Measurements from ENCODE around the gene CACNA2D1.
"Not testable (repeated sequence)": the region's sequence is repeated elsewhere in the genome, so short reads cannot be mapped to it uniquely, and the experiment has no call there.

Gene CACNA2D1

DNA sequence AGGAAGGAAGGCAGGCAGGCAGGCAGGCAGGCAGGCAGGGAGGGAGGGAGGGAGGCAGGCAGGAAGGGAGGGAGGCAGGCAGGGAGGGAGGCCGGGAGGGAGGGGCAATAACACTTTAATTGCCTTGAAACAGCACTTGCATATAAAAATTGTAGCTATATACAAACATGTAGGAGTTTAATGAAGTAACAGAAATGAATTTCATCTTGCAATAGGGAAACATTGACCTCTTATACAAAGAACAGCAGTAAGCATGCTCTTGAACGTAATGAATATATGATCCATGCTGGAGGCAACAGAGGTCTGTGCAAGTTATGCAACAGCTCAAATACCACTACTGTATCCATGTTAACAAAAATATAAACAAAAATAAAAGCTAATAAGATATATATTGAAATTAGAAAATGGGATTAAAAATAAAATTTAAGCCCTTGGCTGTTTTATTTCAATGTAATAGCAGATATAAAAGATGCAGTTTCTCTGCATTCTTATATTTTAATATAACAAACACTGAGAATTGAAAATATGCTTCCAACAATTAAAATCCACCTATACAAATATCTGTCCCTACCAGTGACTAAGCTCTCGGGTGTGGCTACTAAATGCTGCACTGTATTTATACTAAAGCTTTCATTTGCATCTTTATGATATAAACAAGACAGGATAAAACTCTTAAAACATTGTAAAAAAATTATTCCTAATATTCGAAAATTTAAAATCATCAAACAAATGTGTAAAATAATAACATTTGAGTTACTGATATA lies 50.3 kb downstream of the CACNA2D1 start:
- no peak for DNase-seq (ENCODE audit: low read depth in 3 of 3)

DNA sequence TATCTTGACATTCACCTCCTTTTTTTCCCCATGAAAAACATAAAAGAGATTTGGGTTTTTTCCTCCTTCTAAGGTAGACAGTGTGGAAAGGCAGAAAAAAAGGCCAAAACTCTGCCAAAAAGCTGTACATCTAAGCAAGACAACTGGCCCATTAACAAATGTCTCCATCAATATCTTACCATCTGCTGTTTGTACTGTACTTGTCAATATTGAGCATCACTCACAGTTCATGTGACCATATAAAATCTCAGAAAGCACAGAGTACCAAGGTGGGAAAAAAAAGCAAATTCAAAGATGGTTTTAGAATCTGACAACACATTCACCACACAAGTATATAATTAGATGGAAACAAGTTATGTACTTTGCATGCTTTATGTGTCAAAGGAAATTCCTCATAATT lies 52.6 kb downstream of the CACNA2D1 start:
- DNase-seq (ENCODE audit: low read depth in 3 of 3) = no peak

DNA sequence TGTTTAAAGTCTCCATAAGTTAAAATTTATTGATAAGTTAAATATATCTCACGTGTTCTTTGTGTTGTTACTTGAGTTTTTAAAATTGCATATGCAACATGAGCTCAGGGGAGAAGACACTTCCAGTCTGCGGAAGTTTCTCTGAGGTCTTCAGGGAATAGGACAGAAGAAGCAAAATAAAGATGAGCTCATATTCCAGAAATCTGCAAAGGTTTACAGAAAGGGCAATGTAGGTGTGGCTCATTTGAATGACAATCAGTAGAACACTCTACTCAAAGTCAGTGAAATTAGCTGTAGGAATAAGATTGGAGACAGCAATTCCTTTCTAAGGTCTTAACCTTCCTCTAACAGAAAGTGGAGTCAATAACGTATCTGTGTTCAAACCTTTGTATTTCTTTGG lies 53.7 kb downstream of the CACNA2D1 start:
- DNase-seq (ENCODE audit: low read depth in 3 of 3) = no peak

DNA sequence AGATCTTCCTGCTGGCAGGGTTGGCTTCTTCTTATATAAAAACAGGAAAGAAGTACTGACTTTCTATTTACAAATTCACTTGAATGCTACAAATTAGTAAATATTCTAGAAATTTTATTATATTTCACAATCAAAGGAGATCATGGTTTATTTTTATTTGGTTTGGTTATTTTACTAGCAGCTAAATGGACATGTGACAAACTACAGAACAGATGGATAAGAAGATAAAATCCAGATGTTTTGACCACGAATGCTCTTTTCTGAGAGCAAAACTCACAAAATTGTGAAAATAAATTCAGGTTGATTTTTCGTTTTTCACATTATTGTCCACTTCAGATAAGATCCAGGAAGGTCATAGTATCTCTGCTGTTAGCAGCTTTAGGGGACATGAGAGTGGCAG lies 55.4 kb downstream of the CACNA2D1 start:
- no peak for DNase-seq (ENCODE audit: low read depth in 3 of 3)

DNA sequence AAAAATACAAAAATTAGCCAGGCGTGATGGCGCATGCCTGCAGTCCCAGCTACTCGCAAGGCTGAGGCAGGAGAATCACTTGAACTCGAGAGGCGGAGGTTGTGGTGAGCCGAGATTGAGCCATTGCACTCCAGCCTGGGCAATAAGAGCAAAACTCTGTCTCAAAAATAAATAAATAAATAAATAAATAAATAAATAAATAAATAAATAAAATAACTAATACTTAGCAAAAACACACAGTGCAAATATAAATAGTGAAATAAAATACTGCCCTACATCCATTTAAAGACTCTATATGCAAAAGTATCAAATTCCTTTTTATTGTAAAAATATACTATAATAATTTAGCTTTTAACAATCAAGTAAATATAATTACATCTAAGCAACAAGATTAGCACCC lies 57.0 kb downstream of the CACNA2D1 start:
- not testable (repeated sequence) for DNase-seq (ENCODE audit: low read depth in 3 of 3)

DNA sequence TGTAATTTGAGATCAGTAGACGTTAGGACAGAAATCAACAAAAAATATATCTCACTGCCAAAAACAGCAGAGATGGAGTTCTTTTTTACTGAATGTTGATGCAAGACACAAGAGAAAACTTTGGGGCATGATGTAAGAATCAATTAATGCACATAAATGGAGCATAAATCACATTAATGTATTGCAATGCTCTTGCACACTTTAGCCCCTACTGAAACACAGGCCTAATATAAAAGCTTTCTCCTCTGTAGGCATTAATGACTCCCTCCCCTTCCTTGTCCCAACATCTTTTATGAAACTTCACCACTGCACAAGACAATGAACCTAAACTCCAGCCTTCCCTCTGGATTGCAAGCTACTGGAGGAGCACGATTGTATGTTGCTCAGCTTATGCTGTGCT lies 58.8 kb downstream of the CACNA2D1 start:
- DNase-seq (ENCODE audit: low read depth in 3 of 3) = no peak

DNA sequence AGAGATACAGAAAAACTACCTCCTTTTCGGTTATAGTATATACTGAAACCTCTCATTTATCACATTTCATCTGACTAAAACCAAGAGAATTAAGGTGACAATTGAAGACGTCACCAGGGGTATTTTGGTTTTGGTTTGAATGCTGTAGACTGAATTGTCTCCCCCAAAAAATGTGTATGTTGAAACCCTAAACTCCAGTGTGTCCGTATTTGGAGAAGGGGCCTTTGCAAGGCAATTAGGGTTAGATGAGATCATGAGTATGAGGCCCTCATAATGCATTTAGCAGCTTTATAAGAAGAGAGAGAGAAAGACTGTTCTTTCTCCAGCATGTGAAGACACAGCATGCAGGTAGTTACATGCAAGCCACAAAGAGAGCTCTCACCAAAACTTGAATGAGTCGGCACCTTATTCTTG lies 59.5 kb downstream of the CACNA2D1 start:
- no peak for DNase-seq (ENCODE audit: low read depth in 3 of 3)

DNA sequence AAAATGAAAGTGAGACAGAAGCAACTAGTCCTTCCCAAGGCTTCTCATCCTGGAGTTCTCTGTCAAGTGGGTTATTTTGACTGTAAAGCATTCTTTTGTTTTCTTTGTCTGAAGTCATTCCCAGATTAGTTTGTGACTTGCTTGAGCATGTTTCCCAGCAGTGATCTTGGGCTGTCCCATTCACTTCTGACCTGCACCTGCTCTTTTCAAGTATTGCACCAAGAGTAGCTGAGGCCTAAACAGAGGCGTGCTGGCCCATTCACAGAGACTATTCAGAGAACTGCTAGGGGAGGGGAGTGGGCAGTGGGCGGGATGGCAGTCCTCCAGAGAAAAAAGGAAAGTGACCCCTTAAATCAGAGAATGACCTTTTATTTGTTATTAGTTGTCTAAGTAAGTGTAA lies 61.3 kb downstream of the CACNA2D1 start:
- DNase-seq (ENCODE audit: low read depth in 3 of 3) = no peak

DNA sequence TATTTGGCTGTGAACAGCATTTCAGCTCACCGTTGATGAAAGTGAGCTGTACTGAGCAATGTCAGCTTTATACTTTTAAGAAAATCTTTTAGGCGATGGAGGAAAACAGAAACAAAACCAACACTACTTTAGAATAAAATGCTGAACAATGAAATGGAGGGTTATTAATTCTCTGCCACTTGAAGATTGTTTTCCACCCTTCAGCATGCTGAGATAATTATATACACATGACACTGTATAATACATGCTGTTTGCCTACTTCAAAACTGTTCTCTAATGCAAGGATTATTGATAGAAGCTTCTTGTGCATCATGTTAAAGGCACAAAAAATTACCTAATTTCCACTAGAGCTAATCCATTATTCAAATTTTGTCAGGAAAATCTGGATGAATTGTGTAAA lies 66.8 kb downstream of the CACNA2D1 start:
- no peak for DNase-seq (ENCODE audit: low read depth in 3 of 3)

DNA sequence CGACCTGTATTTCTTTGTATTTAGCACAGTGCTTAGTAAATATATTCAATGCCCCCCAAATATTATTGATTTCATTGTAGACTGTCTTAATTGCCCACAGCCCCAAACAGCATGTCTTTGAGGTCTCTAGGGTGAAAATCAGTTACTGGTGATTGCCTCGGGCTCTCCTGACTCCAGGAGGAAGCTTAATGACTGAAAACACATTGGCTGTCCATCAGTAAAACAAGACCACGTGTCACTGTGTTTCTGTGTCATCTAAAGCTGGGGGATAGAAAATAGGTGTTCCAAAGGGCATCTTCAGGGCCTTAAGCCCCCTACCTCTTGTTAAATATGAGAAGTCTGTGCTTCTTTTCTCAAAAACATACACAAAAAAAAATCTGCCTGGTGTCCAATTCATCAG lies 67.9 kb downstream of the CACNA2D1 start:
- DNase-seq (ENCODE audit: low read depth in 3 of 3) = no peak

DNA sequence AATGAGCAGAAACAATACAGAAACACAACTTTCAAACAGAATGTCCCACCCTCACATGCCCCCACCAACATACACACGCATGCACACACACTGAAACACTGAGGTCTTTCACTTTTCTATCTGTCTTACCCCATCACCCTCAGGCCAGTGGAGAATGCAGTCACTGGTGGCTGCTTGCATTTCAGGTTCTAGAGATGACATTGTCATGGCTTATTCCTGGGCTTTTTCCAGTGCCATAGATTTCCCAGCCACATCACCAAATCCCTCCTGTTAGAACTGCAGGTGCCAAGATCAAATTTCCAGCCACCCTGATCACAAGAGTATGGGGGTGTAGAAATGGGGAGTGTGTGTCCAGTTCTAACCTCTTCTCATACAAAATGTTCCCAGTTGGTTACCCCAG lies 68.4 kb downstream of the CACNA2D1 start:
- DNase-seq (ENCODE audit: low read depth in 3 of 3) = no peak

DNA sequence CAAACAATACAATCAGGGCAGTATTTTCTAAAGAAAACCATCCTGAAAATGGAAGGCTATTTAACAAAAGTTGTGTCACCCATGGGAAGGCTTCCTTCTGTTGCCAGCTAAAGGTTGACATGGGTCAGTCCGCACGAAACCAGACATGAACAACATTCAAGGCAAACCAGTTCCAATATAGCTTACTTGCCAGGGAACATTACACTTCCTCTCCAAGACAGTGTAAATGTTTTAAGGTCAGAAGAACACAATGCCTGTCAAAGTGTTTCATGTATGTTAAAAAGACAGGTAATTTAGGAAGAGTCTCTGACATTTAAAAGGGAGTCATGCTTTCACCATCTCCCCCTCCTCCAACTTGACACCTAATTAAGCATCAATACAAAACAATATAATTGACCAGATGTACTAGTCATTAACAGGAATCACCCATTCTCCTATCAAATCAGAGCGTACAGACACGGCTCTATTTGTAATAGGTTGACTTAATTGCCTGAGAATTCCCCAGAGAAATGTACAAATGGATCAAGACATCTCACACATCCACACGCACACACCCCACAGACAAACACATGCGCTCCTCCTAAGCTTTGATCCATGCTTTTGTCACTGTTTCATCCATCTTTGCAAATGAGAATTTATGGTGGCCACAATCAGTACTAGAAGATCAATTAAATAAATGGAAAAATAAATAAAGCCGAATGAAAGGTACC lies 69.5 kb downstream of the CACNA2D1 start:
- DNase-seq (ENCODE audit: low read depth in 3 of 3) = no peak

DNA sequence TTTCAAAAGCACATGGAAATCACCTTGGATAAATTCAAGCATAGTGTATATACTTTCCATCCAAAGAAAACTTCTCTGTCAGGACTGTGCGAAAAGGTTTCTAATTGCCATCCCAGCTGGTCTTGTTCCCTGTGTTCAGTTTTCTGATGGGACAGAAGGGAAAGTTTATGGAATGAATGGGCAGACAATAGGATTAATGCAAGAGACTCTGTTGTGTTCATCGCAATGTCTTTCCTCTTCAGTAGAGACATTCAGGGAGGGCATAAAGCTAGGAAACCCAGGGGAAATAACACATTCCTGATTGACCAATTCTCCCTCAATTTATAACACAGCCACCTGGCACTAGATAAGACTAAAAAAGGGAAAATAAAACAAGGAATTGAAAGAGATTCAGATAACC lies 78.9 kb downstream of the CACNA2D1 start:
- no peak for DNase-seq (ENCODE audit: low read depth in 3 of 3)

DNA sequence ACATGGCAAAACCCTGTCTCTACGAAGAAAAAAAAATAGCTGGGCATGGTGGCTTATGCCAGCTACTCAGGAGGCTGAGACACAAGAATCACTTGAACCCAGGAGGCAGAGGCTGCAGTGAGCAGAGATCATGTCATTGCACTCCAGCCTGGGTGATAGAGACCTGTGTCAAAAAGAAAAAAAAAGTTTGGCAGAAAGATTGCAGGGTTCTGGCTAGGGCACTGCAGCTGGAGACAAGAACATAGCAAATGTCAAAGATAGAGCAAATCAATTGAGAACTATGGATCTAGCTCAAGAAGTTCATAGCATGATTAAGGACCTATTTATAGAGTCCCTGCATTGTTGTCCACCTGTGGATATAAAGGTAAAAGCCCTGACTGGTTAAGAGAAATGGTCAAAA lies 79.5 kb downstream of the CACNA2D1 start:
- no peak for DNase-seq (ENCODE audit: low read depth in 3 of 3)

DNA sequence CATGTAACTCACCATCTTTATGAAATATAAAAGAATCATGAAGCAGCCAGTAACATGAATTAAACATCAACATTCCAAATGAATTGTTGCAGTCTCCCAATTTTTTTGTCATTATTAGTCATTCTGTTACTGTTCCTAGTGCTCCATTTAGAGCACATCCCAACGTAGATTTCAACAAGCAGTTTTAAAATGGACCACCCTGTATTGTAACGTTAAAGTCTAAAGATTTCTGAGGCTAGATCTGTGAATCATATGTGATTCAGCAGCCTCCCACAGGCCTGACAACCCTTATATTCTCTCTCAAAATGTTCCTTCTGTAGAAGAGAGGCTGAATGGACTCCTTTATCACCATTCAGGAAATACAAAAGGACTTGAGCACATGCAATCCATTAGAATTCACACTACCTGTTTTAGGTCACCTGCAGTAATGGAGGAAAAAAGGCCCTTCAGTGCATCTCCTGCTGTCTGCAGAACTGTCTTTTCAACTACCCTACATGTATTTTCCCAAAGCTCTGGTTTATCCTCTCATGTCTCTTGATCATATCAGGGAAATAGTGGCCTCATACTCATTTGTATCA lies 81.4 kb downstream of the CACNA2D1 start:
- DNase-seq (ENCODE audit: low read depth in 3 of 3) = no peak

DNA sequence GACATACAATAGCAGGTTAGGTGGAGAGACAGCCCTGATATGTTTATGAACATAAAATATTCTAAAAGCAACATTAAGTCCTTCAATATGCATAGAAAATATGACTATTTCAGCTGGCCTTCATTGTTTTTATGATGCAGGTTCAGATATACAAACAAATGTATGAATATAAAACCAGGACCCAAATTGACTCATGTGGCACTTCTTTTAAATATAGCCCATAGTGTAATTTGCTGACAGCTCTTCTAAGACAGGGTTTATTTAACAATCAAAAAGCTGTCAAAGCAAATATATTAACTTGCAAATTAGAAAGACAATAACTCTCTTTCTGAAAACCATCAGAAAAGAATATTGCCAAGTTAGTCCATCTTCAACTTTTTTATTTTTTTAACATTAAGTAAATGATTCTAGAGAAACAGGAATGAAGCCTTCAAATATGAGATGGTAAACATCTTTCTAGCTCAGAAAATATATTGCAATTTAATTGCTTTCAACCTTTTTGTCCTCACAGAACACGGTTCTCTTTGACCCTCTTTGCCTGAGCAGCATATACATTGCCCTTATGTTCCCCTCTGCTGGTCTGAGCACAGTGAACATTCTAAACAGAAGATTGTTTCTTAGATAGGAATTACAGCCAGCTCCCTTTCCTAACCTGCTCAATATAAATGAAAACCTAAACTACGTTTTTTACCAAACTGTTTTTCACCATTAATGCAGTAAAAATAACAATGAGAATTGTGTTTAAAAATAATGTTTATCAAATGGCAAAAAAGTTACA lies 82.8 kb downstream of the CACNA2D1 start:
- no peak for DNase-seq (ENCODE audit: low read depth in 3 of 3)

DNA sequence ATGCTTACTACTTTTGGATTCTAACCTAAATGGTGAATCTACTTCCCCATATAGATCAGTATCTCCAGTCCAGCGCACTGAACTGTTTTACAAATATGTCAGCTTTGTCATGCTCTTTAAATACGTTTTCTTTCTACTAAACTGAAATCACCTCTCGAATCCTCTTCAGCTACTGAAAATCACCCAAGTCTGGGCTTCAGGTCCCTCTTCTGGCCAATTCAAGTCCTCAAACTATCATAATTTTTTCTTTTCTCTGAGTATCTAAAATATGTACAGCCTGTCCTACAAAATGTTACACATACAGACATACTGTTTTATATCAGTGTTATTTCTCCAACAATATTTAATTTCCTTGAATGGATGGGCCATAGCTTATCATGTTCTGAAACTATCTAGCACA lies 84.2 kb downstream of the CACNA2D1 start:
- DNase-seq (ENCODE audit: low read depth in 3 of 3) = no peak

DNA sequence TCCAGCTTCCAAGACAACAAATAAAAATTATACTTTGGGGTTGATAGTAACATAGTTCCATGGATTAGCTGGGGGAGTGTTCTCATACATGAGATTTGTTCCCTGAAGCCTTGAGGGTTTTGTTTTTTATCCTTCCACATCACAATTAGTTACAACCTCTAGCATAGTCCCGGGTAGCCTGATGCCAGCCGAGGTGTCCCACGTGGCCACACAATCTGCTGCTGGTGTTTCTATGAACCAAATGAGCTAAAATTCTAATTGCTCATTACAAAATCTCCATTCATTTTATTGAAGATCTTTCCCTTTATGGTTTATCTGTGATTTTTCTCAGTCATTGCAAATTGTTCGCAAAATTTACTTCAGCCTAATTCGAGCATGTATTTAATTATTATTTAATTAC lies 84.7 kb downstream of the CACNA2D1 start:
- no peak for DNase-seq (ENCODE audit: low read depth in 3 of 3)

DNA sequence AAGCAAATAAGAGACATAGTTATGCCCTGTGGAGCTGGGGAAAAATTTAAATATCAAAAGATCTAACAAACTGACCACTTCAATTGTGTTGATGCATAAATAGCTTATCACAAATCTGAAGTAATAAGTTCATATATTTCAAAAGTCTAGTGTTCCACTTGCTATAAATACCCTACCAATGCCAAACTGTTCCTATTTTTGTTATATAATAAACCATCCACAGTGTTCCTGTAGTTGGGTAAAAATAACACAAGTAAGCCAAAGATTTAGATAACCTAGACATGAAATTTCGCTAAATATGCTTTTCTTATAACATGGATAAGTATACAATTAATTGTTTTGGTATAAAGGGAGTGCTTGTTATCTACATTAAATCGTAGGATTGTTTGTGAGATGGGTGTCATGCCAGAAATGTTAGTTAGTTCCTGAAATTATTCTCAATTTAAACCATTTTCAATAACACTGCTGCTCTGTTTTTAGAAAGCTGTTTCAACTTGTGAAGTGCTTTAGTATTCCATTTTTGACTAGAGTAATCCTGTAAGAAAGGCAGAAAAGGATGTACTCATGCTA lies 85.5 kb downstream of the CACNA2D1 start:
- no peak for DNase-seq (ENCODE audit: low read depth in 3 of 3)

DNA sequence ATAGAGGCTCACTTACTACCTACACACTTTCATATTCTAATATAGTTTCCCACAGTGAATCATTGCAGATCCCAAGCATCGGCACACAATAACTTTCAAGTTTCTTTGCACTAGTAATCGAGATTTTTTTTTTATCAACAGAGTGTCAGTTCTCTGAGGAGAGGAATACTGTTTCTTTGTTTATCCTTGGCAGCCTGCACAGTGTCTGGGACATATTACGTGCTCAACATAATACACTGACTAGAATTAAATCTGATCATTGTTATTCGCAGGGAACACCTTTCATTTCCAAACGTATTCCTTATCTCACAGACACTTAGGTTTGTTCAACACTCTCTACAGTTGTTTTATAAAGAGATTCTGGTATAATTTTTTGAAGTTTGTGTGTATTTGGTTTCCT lies 95.3 kb downstream of the CACNA2D1 start:
- no peak for DNase-seq (ENCODE audit: low read depth in 3 of 3)

DNA sequence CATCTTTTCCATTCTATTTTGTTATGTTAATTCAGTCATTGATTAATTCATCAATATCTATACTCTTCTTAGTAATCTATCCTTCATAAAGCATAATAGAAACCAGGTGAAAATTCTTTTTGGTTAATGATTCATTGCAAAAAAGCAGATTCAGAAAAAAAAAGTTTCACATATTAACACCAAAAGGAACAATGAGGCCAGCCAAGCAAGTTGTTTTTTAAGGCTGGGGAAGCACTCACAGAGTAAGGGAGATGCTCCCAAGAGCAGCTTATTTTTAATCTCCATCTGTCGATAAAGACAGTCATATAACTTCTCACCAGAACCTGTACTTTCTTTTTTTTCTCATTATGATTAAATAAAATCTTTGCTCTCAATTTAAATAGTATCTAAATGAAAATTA lies 95.8 kb downstream of the CACNA2D1 start:
- DNase-seq (ENCODE audit: low read depth in 3 of 3) = no peak

DNA sequence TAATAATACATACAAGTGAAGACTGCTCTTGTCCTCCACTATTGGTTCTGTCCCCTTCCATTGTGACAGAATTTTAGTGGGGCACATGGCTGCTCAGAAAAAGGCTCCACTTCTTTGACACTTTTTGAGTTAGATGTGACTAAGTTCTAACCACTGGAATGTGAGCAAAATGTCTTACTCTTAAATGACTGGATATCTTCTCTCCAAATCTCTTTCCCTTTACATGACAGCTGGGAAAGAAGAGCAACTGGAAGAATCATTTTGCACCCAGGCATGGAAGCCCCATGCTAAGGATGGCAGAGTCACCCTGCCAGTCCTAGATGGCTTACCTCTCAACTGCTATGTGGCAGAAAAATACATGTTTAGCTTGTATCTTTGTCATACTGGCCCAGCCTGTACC lies 97.7 kb downstream of the CACNA2D1 start:
- DNase-seq (ENCODE audit: low read depth in 3 of 3) = no peak

All from stimulated activated CD4-positive, alpha-beta T cell treated with anti-CD3 and anti-CD28 coated beads, TNF-alpha, amount 100 ng/mL, for 24 hours (primary cell).